Neural progenitor cell (in vitro differentiated cells): ENCODE measurements around the gene SREK1. TPM values are rescaled to one million over a fixed set of nuclear protein-coding genes. Genes with fewer than 3 reads are reported as not detected.
"Not testable (repeated sequence)": the region's sequence is repeated elsewhere in the genome, so short reads cannot be mapped to it uniquely, and the experiment has no call there.

Experiments used
- DNase-seq: peaks from one replicate; pipeline ENCODE4 v3.0.0-alpha.2; 2016; ENCODE audit warnings: low spot score
- H2AFZ ChIP-seq: fragments of 200-600 bp; sonication (generic); replicated peaks from 2 replicates; pipeline ENCODE4 v1.6.1; 2016; ENCODE audit warnings: antibody characterized with exemption
- H3F3A ChIP-seq: fragments of 200-600 bp; sonication (generic); 2 replicates; pipeline ENCODE4 v1.6.1; 2016; ENCODE audit warnings: antibody characterized with exemption, low read depth
- H3K27ac ChIP-seq: fragments of 200-600 bp; sonication (generic); 2 replicates; pipeline ENCODE4 v1.5.1; 2016; ENCODE audit warnings: mild to moderate bottlenecking
- H3K27me3 ChIP-seq: fragments of 200-600 bp; sonication (generic); 2 replicates; pipeline ENCODE4 v1.6.1; 2016; ENCODE audit warnings: mild to moderate bottlenecking, moderate library complexity
- H3K36me3 ChIP-seq: fragments of 200-600 bp; sonication (generic); 2 replicates; pipeline ENCODE4 v1.5.1; 2016
- H3K4me1 ChIP-seq: fragments of 200-600 bp; sonication (generic); 2 replicates; pipeline ENCODE4 v1.6.1; 2016; ENCODE audit warnings: mixed run types
- H3K4me2 ChIP-seq: fragments of 200-600 bp; sonication (generic); 2 replicates; pipeline ENCODE4 v1.6.1; 2016
- H3K4me3 ChIP-seq: fragments of 200-600 bp; sonication (generic); 2 replicates; pipeline ENCODE4 v1.5.1; 2016
- H3K79me2 ChIP-seq: fragments of 200-600 bp; sonication (generic); 2 replicates; pipeline ENCODE4 v1.6.1; 2016; ENCODE audit warnings: low read depth
- H3K9ac ChIP-seq: fragments of 200-600 bp; sonication (generic); 2 replicates; pipeline ENCODE4 v1.6.1; 2016
- H3K9me3 ChIP-seq: fragments of 200-600 bp; sonication (generic); 2 replicates; pipeline ENCODE4 v1.5.1; 2016; ENCODE audit warnings: low read depth
- H4K20me1 ChIP-seq: fragments of 200-600 bp; sonication (generic); 2 replicates; pipeline ENCODE4 v1.6.1; 2016; ENCODE audit warnings: low read depth
- H3K27ac Mint-ChIP-seq: 3 replicates; pipeline ENCODE4 v1.8.0; 2021; ENCODE audit warnings: mixed read lengths
- H3K27me3 Mint-ChIP-seq: 2 replicates; pipeline ENCODE4 v1.8.0; 2022; ENCODE audit warnings: low read depth, mild to moderate bottlenecking, inconsistent platforms, moderate library complexity, mixed read lengths; ENCODE audit not compliant: insufficient read depth
- H3K36me3 Mint-ChIP-seq: 3 replicates; pipeline ENCODE4 v1.8.0; 2021; ENCODE audit warnings: mixed read lengths
- H3K4me1 Mint-ChIP-seq: 3 replicates; pipeline ENCODE4 v1.8.0; 2021; ENCODE audit warnings: mixed read lengths
- H3K4me3 Mint-ChIP-seq: 3 replicates; pipeline ENCODE4 v1.8.0; 2021; ENCODE audit warnings: mild to moderate bottlenecking, moderate library complexity, mixed read lengths
- H3K9me3 Mint-ChIP-seq: 3 replicates; pipeline ENCODE4 v1.8.0; 2020; ENCODE audit warnings: mixed read lengths
- CTCF ChIP-seq: fragments of 200-600 bp; sonication (generic); IDR thresholded peaks from 2 replicates; pipeline ENCODE4 v1.5.1; 2017; ENCODE audit warnings: antibody characterized with exemption, mild to moderate bottlenecking
- EZH2 ChIP-seq: fragments of 200-600 bp; sonication (generic); IDR thresholded peaks from 2 replicates; pipeline ENCODE4 v1.6.1; 2017; ENCODE audit warnings: antibody characterized with exemption, mild to moderate bottlenecking, moderate library complexity
- EZH2phosphoT487 ChIP-seq: fragments of 200-600 bp; sonication (generic); IDR thresholded peaks from 2 replicates; pipeline ENCODE4 v1.6.1; 2017; ENCODE audit warnings: antibody characterized with exemption
- total RNA-seq: library from RNA; depleted of rRNA; stranded (reverse); fragments of >200 nt; gene quantifications from 2 replicates; pipeline ENCODE4 v1.2.3, GENCODE V29; 2015; ENCODE audit warnings: low replicate concordance

SREK1 gene
- total RNA-seq, 1 donor from 2014 or later = 95.6 TPM

GRCh38 chr5:66222455-66222854 is 78.4 kb downstream of the SREK1 start:
- no peak overlapping the region for H3K4me3 ChIP-seq

DNA sequence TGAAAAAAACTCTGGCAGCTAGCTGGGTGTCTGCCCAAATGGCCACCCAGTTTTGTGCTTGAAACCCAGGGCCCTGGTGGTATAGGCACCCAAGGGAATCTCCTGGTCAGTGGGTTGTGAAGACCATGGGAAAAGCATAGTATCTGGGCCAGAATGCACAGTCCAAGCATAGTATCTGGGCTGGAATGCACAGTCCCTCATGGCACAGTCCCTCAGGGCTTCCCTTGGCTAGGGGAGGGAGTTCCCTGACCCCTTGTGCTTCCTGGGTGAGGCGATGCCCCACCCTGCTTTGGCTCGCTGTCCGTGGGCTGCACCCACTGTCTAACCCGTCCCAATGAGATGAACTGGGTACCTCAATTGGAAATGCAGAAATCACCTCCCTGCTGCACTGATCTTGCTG is 78.8 kb downstream of the SREK1 start:
- H3K36me3 ChIP-seq, H3K4me2 ChIP-seq, H3K4me3 ChIP-seq, H3K9ac ChIP-seq, H3K27ac ChIP-seq, H3K27me3 Mint-ChIP-seq, H3K4me3 Mint-ChIP-seq, H3K4me1 ChIP-seq, H3K4me1 Mint-ChIP-seq, H3K36me3 Mint-ChIP-seq, H3F3A ChIP-seq, H4K20me1 ChIP-seq, H2AFZ ChIP-seq, DNase-seq, H3K27ac Mint-ChIP-seq, H3K9me3 ChIP-seq, H3K27me3 ChIP-seq, H3K79me2 ChIP-seq: not testable (repeated sequence)
- peaks cover 17% of the 10 kb centered on the region for H3K9me3 Mint-ChIP-seq

More at GRCh38 chr5:66222455-66222854, 78.4 kb downstream of the SREK1 start:
- no peak for TF ChIP-seq EZH2
- no peak for TF ChIP-seq EZH2phosphoT487
- no peak for TF ChIP-seq CTCF
- Histone ChIP-seq H3K9me3 (no peaks in the 10 kb centered on the region), H3K79me2 (no peaks in the 10 kb centered on the region), H3K4me2 (no peak overlapping the region), H3K27ac (no peak overlapping the region), H4K20me1 (no peaks in the 10 kb centered on the region), H3K9ac (no peak overlapping the region), H3K27me3 (no peaks in the 10 kb centered on the region), H3K4me1 (no peaks in the 10 kb centered on the region), H3F3A (no peaks in the 10 kb centered on the region), H3K36me3 (no peaks in the 10 kb centered on the region), H2AFZ (no peak overlapping the region)
- Mint-ChIP-seq H3K27ac (no peak overlapping the region), H3K4me3 (no peak overlapping the region), H3K36me3 (no peaks in the 10 kb centered on the region), H3K9me3 (peaks cover 17% of the 10 kb centered on the region), H3K4me1 (no peaks in the 10 kb centered on the region), H3K27me3 (no peaks in the 10 kb centered on the region)
- no peak for DNase-seq

DNA sequence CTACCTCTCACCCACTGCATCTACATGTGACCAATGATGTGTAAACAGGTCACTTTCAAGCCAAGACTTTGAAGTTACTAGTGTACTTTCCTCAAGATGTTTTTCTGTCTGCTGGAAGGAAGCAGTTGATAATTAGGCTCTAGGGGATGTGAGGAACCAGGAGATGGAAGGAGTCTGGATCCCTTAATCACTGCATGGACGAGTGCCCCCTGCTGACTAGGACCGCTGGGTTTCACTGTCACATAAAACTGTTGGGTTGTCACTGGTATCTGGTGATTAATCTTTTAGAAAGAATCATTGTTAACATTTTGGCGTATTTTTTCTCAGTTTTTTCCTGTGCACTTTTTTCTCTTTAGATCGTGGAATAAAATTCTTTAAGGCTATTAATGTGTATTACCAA is 79.5 kb downstream of the SREK1 start:
- Histone ChIP-seq H3K4me2 (no peak overlapping the region), H3K4me1 (no peaks in the 10 kb centered on the region), H3K36me3 (no peaks in the 10 kb centered on the region), H3K79me2 (no peaks in the 10 kb centered on the region), H3K9ac (no peak overlapping the region), H4K20me1 (no peaks in the 10 kb centered on the region), H3K27ac (no peak overlapping the region), H3F3A (no peaks in the 10 kb centered on the region), H3K27me3 (no peaks in the 10 kb centered on the region), H2AFZ (no peak overlapping the region), H3K9me3 (no peaks in the 10 kb centered on the region), H3K4me3 (no peak overlapping the region)
- H3K4me3 Mint-ChIP-seq = no peak overlapping the region
- H3K4me1 Mint-ChIP-seq = no peaks in the 10 kb centered on the region
- H3K27me3 Mint-ChIP-seq = peaks cover 3% of the 10 kb centered on the region
- H3K36me3 Mint-ChIP-seq = no peaks in the 10 kb centered on the region
- no peak for DNase-seq
- peak; percentile 32 for TF ChIP-seq CTCF
- no peak for TF ChIP-seq EZH2
- TF ChIP-seq EZH2phosphoT487 = no peak
- H3K27ac Mint-ChIP-seq = no peak overlapping the region
- H3K9me3 Mint-ChIP-seq = peaks cover 17% of the 10 kb centered on the region

DNA sequence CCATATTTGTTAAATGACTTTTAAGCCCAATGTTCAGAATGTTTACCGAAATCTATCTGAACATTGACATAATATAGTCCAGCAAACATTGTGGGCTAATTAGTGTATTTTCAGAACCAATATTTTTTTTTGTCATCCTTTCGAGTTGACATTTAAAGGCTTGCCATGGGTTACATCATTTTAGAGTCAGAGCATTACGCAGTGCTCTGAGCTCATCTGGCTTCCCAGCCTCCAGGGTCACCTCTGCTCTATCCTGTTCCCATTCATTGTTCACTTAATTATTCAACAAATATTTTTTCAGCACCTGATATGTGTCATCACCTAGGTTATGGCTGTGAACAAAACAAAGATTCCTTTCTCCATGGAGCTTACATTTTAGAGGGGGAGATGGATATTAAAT is 80.2 kb downstream of the SREK1 start:
- H3K4me1 Mint-ChIP-seq = no peaks in the 10 kb centered on the region
- no peak overlapping the region for H2AFZ ChIP-seq
- H4K20me1 ChIP-seq = no peaks in the 10 kb centered on the region
- H3K36me3 Mint-ChIP-seq = no peaks in the 10 kb centered on the region
- TF ChIP-seq EZH2 = no peak
- no peak for TF ChIP-seq EZH2phosphoT487
- TF ChIP-seq CTCF = no peak
- no peak overlapping the region for H3K27ac ChIP-seq
- no peaks in the 10 kb centered on the region for H3K79me2 ChIP-seq
- H3K4me1 ChIP-seq = no peaks in the 10 kb centered on the region
- no peak for DNase-seq
- H3K27me3 Mint-ChIP-seq = peaks cover 3% of the 10 kb centered on the region
- H3K9ac ChIP-seq = no peak overlapping the region
- no peaks in the 10 kb centered on the region for H3F3A ChIP-seq
- H3K27ac Mint-ChIP-seq = no peak overlapping the region
- no peak overlapping the region for H3K4me3 ChIP-seq
- H3K4me3 Mint-ChIP-seq = no peak overlapping the region
- H3K4me2 ChIP-seq = no peak overlapping the region
- H3K27me3 ChIP-seq = no peaks in the 10 kb centered on the region
- H3K9me3 Mint-ChIP-seq = peaks cover 19% of the 10 kb centered on the region
- H3K36me3 ChIP-seq = no peaks in the 10 kb centered on the region
- H3K9me3 ChIP-seq = no peaks in the 10 kb centered on the region
